Nephron progenitor cell (in vitro differentiated cells): ENCODE data around the gene PTPRCAP.
"Not testable (repeated sequence)": the region's sequence is repeated elsewhere in the genome, so short reads cannot be mapped to it uniquely, and the experiment has no call there.

Experiments
- DNase-seq: peaks from one replicate; pipeline ENCODE4 v3.0.0; 2021
- H3K27ac Mint-ChIP-seq: 2 replicates; pipeline ENCODE4 v1.8.0; 2021; ENCODE audit warnings: mild to moderate bottlenecking, moderate library complexity, mixed read lengths
- H3K27me3 Mint-ChIP-seq: 2 replicates; pipeline ENCODE4 v1.8.0; 2021; ENCODE audit warnings: mild to moderate bottlenecking, low read depth, mixed read lengths; ENCODE audit not compliant: poor library complexity
- H3K36me3 Mint-ChIP-seq: 2 replicates; pipeline ENCODE4 v1.8.0; 2021; ENCODE audit warnings: low read depth, mixed read lengths
- H3K4me1 Mint-ChIP-seq: 2 replicates; pipeline ENCODE4 v1.8.0; 2021; ENCODE audit warnings: mixed read lengths
- H3K4me3 Mint-ChIP-seq: 2 replicates; pipeline ENCODE4 v1.8.0; 2021; ENCODE audit warnings: mild to moderate bottlenecking, moderate library complexity, mixed read lengths
- H3K9me3 Mint-ChIP-seq: 2 replicates; pipeline ENCODE4 v1.8.0; 2021; ENCODE audit warnings: mild to moderate bottlenecking, moderate library complexity, mixed read lengths
- TF ChIP-seq, protein P1 (sequence below): fragments of 200-600 bp; sonication (generic); IDR thresholded peaks from 2 replicates; pipeline ENCODE4 v1.5.0; 2021; ENCODE audit warnings: antibody characterized with exemption

PTPRCAP gene, protein sequence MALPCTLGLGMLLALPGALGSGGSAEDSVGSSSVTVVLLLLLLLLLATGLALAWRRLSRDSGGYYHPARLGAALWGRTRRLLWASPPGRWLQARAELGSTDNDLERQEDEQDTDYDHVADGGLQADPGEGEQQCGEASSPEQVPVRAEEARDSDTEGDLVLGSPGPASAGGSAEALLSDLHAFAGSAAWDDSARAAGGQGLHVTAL

DNA sequence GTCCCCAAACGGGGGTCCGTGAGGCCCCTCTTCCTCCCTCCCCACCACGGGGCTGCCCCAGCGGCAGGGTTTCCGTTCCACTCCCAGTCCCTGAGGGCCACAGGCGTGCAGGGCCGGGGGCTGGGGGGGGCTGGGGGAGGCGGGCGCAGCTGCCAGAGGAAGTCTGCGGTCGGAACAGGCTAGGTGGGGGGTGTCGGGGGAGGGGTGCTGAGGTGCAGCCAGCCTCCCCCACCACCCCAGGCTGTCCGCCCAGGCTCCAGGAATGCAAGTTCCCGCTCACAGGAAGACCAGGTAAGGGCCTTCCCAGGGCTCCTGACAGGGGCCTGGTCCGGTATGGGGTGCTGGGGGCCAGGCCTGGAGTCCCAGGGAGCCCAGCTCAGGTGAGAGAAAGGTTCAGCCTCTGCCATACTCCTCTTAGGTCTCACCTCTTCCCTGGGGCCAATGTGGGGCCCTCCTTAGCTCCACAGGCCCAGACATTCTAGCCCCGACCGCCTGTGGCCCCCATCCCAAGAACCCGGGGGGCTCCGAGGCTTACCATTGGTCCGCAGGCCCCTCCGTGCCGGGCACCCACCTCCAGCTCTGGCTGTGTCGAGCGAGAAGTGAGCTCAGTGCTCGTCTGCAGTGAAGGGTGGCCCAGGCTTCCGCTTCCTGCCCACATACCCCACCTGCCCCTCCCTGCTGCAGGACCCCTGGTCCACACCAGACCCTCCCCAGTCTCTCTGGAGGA, at the start of gene PTPRCAP:
Gene PTPRCAP, minus strand, starts transcription at position 601 of the 727 bp plus-strand sequence. Its CDS starts 63 bp downstream, at position 538.
- Mint-ChIP-seq H3K9me3 (no peaks in the 10 kb centered on the region), H3K27me3 (no peaks in the 10 kb centered on the region), H3K27ac (peak within 1 kb of the TSS; percentile 43), H3K4me1 (peaks cover 10% of the 10 kb centered on the region), H3K36me3 (peaks cover 6% of the 10 kb centered on the region), H3K4me3 (no peak within 1 kb of the TSS)
- TF ChIP-seq, protein P1, sequence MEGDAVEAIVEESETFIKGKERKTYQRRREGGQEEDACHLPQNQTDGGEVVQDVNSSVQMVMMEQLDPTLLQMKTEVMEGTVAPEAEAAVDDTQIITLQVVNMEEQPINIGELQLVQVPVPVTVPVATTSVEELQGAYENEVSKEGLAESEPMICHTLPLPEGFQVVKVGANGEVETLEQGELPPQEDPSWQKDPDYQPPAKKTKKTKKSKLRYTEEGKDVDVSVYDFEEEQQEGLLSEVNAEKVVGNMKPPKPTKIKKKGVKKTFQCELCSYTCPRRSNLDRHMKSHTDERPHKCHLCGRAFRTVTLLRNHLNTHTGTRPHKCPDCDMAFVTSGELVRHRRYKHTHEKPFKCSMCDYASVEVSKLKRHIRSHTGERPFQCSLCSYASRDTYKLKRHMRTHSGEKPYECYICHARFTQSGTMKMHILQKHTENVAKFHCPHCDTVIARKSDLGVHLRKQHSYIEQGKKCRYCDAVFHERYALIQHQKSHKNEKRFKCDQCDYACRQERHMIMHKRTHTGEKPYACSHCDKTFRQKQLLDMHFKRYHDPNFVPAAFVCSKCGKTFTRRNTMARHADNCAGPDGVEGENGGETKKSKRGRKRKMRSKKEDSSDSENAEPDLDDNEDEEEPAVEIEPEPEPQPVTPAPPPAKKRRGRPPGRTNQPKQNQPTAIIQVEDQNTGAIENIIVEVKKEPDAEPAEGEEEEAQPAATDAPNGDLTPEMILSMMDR: no peak
- DNase-seq: no peak

DNA sequence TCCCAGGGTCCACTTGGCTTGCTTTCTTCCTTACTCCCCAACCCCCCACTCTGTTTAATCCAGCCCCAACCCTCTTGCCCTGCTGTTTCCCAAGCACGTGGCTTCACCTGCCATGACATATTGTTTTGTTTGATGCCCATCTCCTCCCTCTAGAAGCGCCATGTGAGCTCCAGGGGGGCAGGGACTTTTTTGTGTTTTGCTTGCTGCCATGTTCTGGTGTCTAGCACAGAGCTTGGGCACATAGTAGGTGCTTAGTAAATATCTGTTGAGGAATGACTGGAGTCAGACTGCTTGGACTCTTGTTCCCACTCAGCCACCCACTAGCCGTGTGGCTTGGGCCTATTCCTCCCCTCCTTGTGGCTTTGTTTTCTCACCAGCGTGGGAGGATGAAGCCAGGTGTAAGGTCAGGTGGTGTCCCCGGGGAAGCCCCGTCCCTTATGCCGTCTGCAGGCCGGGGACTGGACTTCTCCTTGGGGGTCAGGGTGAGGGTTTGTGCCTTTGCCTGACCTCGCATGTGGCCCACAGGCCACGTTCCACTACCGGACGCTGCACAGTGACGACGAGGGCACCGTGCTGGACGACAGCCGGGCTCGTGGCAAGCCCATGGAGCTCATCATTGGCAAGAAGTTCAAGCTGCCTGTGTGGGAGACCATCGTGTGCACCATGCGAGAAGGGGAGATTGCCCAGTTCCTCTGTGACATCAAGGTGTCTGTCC, 49.2 kb upstream of the PTPRCAP start:
- no peak overlapping the region for H3K27ac Mint-ChIP-seq
- TF ChIP-seq, protein P1: no peak
- peaks cover 13% of the 10 kb centered on the region for H3K27me3 Mint-ChIP-seq
- peaks cover 19% of the 10 kb centered on the region for H3K36me3 Mint-ChIP-seq
- H3K4me1 Mint-ChIP-seq: peaks cover 64% of the 10 kb centered on the region
- no peak for DNase-seq
- H3K4me3 Mint-ChIP-seq: no peak overlapping the region
- H3K9me3 Mint-ChIP-seq: peaks cover 4% of the 10 kb centered on the region

DNA sequence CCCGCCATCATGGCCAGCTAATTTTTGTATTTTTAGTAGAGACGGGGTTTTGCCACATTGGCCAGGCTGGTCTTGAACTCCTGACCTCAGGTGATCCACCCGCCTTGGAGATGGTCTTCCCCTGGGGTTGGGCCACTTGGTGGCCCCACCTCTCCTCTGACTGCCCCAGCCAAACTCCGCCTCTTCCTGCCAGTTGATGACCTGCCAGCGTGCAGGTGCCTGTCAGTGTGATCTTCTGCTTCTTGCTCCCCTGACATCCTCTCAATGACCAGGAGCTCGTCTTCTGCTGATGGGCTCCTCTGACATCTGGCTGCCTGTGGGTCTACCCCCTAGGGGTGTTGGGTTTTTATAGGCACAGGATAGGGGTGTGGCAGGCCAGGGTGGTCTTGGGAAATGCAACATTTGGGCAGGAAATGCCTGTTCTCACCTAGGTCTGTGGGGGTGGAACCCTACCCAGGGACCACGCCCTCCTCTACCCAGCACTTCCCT, 48.4 kb upstream of the PTPRCAP start:
- Mint-ChIP-seq H3K36me3 (peaks cover 19% of the 10 kb centered on the region), H3K27me3 (peaks cover 13% of the 10 kb centered on the region), H3K4me3 (peak overlapping the region; percentile 40), H3K4me1 (peaks cover 57% of the 10 kb centered on the region)
- not testable (repeated sequence) for DNase-seq, H3K9me3 Mint-ChIP-seq, H3K27ac Mint-ChIP-seq

DNA sequence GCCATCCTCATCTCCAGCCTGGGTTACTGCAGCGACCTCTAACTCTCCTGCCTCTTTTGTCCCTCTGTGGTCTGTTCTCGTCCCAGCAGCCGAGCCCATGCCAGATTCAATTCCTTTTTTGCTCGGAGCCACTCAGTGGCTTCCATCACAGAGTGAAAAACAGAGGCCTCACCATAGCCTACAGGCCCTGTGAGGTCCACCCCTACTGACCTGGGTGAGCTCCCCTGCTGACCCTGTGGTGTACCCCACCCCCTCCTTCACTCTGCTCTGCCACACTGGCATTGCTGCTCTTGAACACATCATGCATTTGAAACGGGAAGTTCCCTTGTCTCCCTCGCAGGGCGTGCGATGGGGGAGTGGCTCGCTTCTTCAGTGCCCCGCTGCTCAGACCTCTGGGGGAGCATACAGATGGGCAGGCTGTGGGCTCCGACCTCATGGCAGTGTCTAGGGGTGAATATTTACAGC, 47.4 kb upstream of the PTPRCAP start:
- DNase-seq: no peak
- peaks cover 15% of the 10 kb centered on the region for H3K27me3 Mint-ChIP-seq
- peaks cover 19% of the 10 kb centered on the region for H3K36me3 Mint-ChIP-seq
- TF ChIP-seq, protein P1: no peak
- H3K4me3 Mint-ChIP-seq: peak overlapping the region; percentile 86
- peaks cover 54% of the 10 kb centered on the region for H3K4me1 Mint-ChIP-seq
- peaks cover 5% of the 10 kb centered on the region for H3K9me3 Mint-ChIP-seq
- H3K27ac Mint-ChIP-seq: no peak overlapping the region

DNA sequence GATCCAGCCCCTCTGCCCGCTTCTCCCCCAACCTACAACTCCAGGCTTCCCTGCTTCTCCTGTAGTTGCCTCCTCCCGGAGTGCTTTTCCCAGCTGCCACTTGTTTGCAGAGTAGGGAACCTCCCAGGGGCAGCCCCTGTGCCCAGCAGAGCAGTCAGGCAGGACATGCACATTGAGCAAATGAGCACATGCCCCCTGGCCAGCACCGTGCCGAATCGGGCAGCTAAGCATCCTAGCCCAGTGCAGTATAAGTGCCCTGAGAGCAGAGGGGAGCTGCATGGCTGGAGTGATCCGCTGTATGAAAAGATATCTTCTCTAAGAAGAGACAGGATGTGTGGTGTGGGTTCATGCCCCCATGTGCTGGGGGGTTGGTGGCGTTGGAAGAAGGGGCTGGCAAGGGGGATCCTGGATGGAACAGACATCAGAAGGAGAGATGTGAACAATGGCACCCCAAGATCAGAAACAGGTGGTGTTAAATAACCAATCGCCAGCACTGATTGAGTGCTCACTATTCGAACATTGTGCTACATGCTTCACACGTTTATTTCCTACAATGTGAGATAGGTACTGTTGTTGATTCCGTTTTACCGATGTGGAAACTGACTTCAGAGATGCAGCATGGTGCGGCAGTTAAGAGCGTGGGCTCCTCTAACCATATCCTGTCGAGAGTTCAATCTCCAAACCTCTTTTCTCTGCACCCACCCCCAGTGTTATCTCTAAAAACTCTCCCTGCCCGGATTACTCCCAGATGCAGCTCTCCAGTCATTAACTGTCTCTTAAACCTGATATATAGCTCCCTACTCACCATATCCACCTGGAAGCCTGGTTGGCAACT, 46.6 kb upstream of the PTPRCAP start:
- peaks cover 8% of the 10 kb centered on the region for H3K9me3 Mint-ChIP-seq
- peaks cover 48% of the 10 kb centered on the region for H3K4me1 Mint-ChIP-seq
- peaks cover 15% of the 10 kb centered on the region for H3K36me3 Mint-ChIP-seq
- DNase-seq: no peak
- peaks cover 18% of the 10 kb centered on the region for H3K27me3 Mint-ChIP-seq
- TF ChIP-seq, protein P1: no peak
- no peak overlapping the region for H3K27ac Mint-ChIP-seq
- peak overlapping the region; percentile 86 for H3K4me3 Mint-ChIP-seq
